B cell (primary cell): ENCODE data around the gene RAB24. TPM values are rescaled to one million over a fixed set of nuclear protein-coding genes. Genes with fewer than 3 reads are reported as not detected.

Source experiments
- ATAC-seq: fragments of 200-7000 bp; cut with Tn5 transposase; one replicate; pipeline ENCODE4 v1.10.0; 2021; ENCODE audit warnings: low read depth, mild to moderate bottlenecking, moderate number of reproducible peaks, moderate library complexity
- CTCF ChIA-PET: fragments of 350-600 bp; sonication (Branson Sonifier 250); formaldehyde crosslinking; loops from one replicate; lab custom pipeline; 2021; ENCODE audit warnings: antibody characterized with exemption, inconsistent platforms; lab: Charles Lee
- POLR2A ChIA-PET: fragments of 350-600 bp; sonication (Branson Sonifier 250); formaldehyde crosslinking; loops from one replicate; lab custom pipeline; 2021; ENCODE audit warnings: antibody characterized with exemption; lab: Charles Lee
- DNase-seq: peaks from one replicate; pipeline ENCODE4 v3.0.0; 2013
- H2AFZ ChIP-seq: 2 replicates; pipeline ENCODE4 v1.6.1; 2012; ENCODE audit warnings: mild to moderate bottlenecking, low read depth, low read length; ENCODE audit not compliant: insufficient read depth, poor library complexity, severe bottlenecking
- H3K27ac ChIP-seq, 2 donors: 1 replicate in 1 of 2; 2 replicates in 1 of 2; pipeline ENCODE4 v1.5.1; 2012 to 2013; ENCODE audit warnings: low read length in 2 of 2, mild to moderate bottlenecking in 2 of 2, moderate library complexity in 1 of 2
- H3K27me3 ChIP-seq, 4 experiments: fragments of 200-600 bp in 1 of 4; sonication (generic) in 1 of 4; replicated peaks in 1 of 4; 1 replicate in 2 of 4; 2 replicates in 2 of 4; pipeline versions ENCODE4 v1.6.1 to v1.7.0; 2013 to 2016; ENCODE audit warnings: low read length in 3 of 4, mild to moderate bottlenecking in 2 of 4, mixed read lengths in 1 of 4, moderate library complexity in 1 of 4; ENCODE audit not compliant: insufficient read depth in 4 of 4, control insufficient read depth in 3 of 4; ENCODE audit errors: control extremely low read depth in 1 of 4
- H3K36me3 ChIP-seq, 2 experiments: replicated peaks in 1 of 2; 1 replicate in 1 of 2; 2 replicates in 1 of 2; pipeline versions ENCODE4 v1.6.1 to v1.7.1; 2013; ENCODE audit warnings: low read length in 1 of 2; ENCODE audit not compliant: insufficient read depth in 2 of 2, control insufficient read depth in 1 of 2; ENCODE audit errors: control extremely low read depth in 1 of 2, extremely low read depth in 1 of 2
- H3K4me1 ChIP-seq, 2 donors: fragments of 200-600 bp in 1 of 2; sonication (generic) in 1 of 2; 1 replicate in 1 of 2; 2 replicates in 1 of 2; pipeline versions ENCODE4 v1.5.1 to v1.6.1; 2013 to 2017; ENCODE audit warnings: low read length in 2 of 2; ENCODE audit not compliant: control insufficient read depth in 2 of 2, insufficient read depth in 2 of 2
- H3K4me2 ChIP-seq: replicated peaks from 2 replicates; pipeline ENCODE3; 2012; ENCODE audit warnings: mild to moderate bottlenecking, low read depth, low read length; ENCODE audit not compliant: poor library complexity, severe bottlenecking
- H3K4me3 ChIP-seq, 5 experiments: fragments of 200-600 bp in 1 of 5; sonication (generic) in 1 of 5; 1 replicate in 3 of 5; 2 replicates in 2 of 5; pipeline versions ENCODE4 v1.5.1 to v1.7.0; 2011 to 2016; ENCODE audit warnings: low read length in 4 of 5, mild to moderate bottlenecking in 4 of 5, low read depth in 2 of 5, control low read depth in 1 of 5, moderate library complexity in 1 of 5; ENCODE audit not compliant: insufficient read depth in 1 of 5; ENCODE audit errors: control extremely low read depth in 1 of 5, extremely low read depth in 1 of 5
- H3K79me2 ChIP-seq: fragments of 200-600 bp; sonication (generic); one replicate; pipeline ENCODE4 v1.6.0; 2016; ENCODE audit warnings: low read length; ENCODE audit not compliant: control insufficient read depth, insufficient read depth
- H3K9ac ChIP-seq: fragments of 200-600 bp; sonication (generic); 2 replicates; pipeline ENCODE4 v1.6.1; 2017; ENCODE audit warnings: mild to moderate bottlenecking, low read length, moderate library complexity
- H3K9me3 ChIP-seq, 3 donors: one replicate each; pipeline versions ENCODE4 v1.6.1 to v1.7.1; 2013; ENCODE audit warnings: low read length in 2 of 3; ENCODE audit not compliant: control insufficient read depth in 2 of 3, insufficient read depth in 1 of 3; ENCODE audit errors: control extremely low read depth in 1 of 3
- H4K20me1 ChIP-seq: 2 replicates; pipeline ENCODE4 v1.6.0; 2012; ENCODE audit warnings: mild to moderate bottlenecking, low read length; ENCODE audit not compliant: insufficient read depth, control insufficient read depth, poor library complexity, severe bottlenecking
- H3K27ac Mint-ChIP-seq: one replicate; pipeline ENCODE4 v1.8.0; 2021; ENCODE audit warnings: mixed read lengths
- H3K27me3 Mint-ChIP-seq: one replicate; pipeline ENCODE4 v1.8.0; 2021; ENCODE audit warnings: mixed read lengths
- H3K4me1 Mint-ChIP-seq: one replicate; pipeline ENCODE4 v1.8.0; 2021; ENCODE audit warnings: mixed read lengths
- H3K4me3 Mint-ChIP-seq: one replicate; pipeline ENCODE4 v1.8.0; 2021; ENCODE audit warnings: mixed read lengths
- H3K9me3 Mint-ChIP-seq: one replicate; pipeline ENCODE4 v1.8.0; 2022; ENCODE audit warnings: mixed read lengths; ENCODE audit not compliant: insufficient read depth
- CTCF ChIP-seq: fragments of 200-600 bp; IDR thresholded peaks from one replicate; pipeline ENCODE4 v1.8.0; 2022; ENCODE audit warnings: antibody characterized with exemption, mild to moderate bottlenecking
- EZH2 ChIP-seq: IDR thresholded peaks from 2 replicates; pipeline ENCODE4 v1.6.1; 2012; ENCODE audit warnings: borderline replicate concordance, low read depth, mild to moderate bottlenecking, moderate library complexity, low read length; ENCODE audit not compliant: insufficient read depth, poor library complexity, severe bottlenecking
- WGBS: methylation state at CpG from one replicate; pipeline ENCODE4 v1.1.5; 2013; ENCODE audit warnings: missing lambda C conversion rate; ENCODE audit not compliant: insufficient coverage; 5-methylcytosine and 5-hydroxymethylcytosine counted together
- intact Hi-C: fragments of 100-400 bp; cut with micrococcal nuclease; formaldehyde crosslinking; loops from one replicate; pipeline ENCODE4 v1.10.0; 2022
- polyA plus RNA-seq: library from polyadenylated mRNA; depleted of rRNA; stranded (reverse); fragments of >200 nt; gene quantifications from 2 replicates; pipeline ENCODE4 v1.2.3, GENCODE V29; 2012
- total RNA-seq, 2 donors: library from RNA; stranded (reverse); fragments of 120-200 nt in 1 of 2; gene quantifications; 1 replicate in 1 of 2; 2 replicates in 1 of 2; pipeline versions ENCODE4 v1.2.3 to v1.2.4, GENCODE V29; 2013 to 2022

Gene RAB24
- total and polyA plus RNA-seq, 2 donors (not counting 1 experiment from before 2014, with no cell fraction given) = 38.3 to 147 TPM

- Histone ChIP-seq H3K27ac (no peak overlapping the region), H3K4me2 (peak overlapping the region; percentile 99), H3K9me3 (peaks cover 0 to 2% (median 0%) of the 10 kb centered on the region in 3 donors), H3K4me3 (peak overlapping the region in 2 of 5 experiments; percentile 15 to 80), H3K79me2 (peaks cover 28% of the 10 kb centered on the region), H3K9ac (no peak overlapping the region), H3K36me3 (peaks cover 2 to 22% of the 10 kb centered on the region in 2 experiments), H3K4me1 (peaks cover 47 to 65% of the 10 kb centered on the region in 2 donors), H2AFZ (no peak overlapping the region), H3K27me3 (no peaks in the 10 kb centered on the region), H4K20me1 (peaks cover 63% of the 10 kb centered on the region)
- no peaks in the 10 kb centered on the region for H3K27me3 Mint-ChIP-seq
- ATAC-seq = no peak
- H3K27ac Mint-ChIP-seq = no peak overlapping the region
- no peak for TF ChIP-seq CTCF
- TF ChIP-seq EZH2 = no peak
- CTCF ChIA-PET = interaction anchor here (0.6 to 4.9 kb wide), 26 partner anchors 8 to 843 kb away, joined by 3 to 34 read pairs (median 5); partner anchors contain the start of genes LMAN2, NHP2 and TMED9
- H3K4me1 Mint-ChIP-seq = peaks cover 56% of the 10 kb centered on the region
- H3K4me3 Mint-ChIP-seq = peak overlapping the region; percentile 90
- POLR2A ChIA-PET = interaction anchor here (1.0 to 1.4 kb wide), 3 partner anchors 8 to 41 kb away, joined by 3 read pairs; partner anchors contain the start of gene LMAN2
- intact Hi-C loops = loop anchor here (10.0 kb wide), 1 partner anchor 804 kb away; the partner anchor contains the start of gene N4BP3
- 85% methylated on average over 13 of the region's 13 CpGs for WGBS
- peak; percentile 35 for DNase-seq
- H3K9me3 Mint-ChIP-seq = no peaks in the 10 kb centered on the region
These were observed 6.8 kb upstream of the RAB24 start for GRCh38 chr5:177310332-177310731.
